Mucosa of rectum (tissue), 2 donors: ENCODE measurements around the gene POLE.

ENCODE experiments used
- H3K27ac ChIP-seq, 2 donors: one replicate each; pipeline ENCODE4 v1.7.0; 2013; ENCODE audit warnings: inconsistent platforms in 2 of 2, low read depth in 2 of 2, low read length in 2 of 2
- H3K27me3 ChIP-seq, 2 donors: one replicate each; pipeline ENCODE4 v1.7.0; 2013; ENCODE audit warnings: low read length in 2 of 2; ENCODE audit not compliant: control insufficient read depth in 2 of 2, insufficient read depth in 2 of 2
- H3K36me3 ChIP-seq, 2 donors: one replicate each; pipeline ENCODE4 v1.7.0; 2013; ENCODE audit warnings: low read length in 2 of 2; ENCODE audit not compliant: control insufficient read depth in 2 of 2, insufficient read depth in 2 of 2
- H3K4me1 ChIP-seq, 2 donors: one replicate each; pipeline ENCODE4 v1.7.0; 2013; ENCODE audit warnings: low read length in 2 of 2, mild to moderate bottlenecking in 1 of 2; ENCODE audit not compliant: control insufficient read depth in 2 of 2, insufficient read depth in 2 of 2
- H3K4me3 ChIP-seq, 2 donors: one replicate each; pipeline ENCODE4 v1.7.0; 2013; ENCODE audit warnings: low read length in 2 of 2
- H3K9ac ChIP-seq, 2 donors: one replicate each; pipeline ENCODE4 v1.7.0; 2013; ENCODE audit warnings: low read length in 2 of 2, low read depth in 1 of 2, mild to moderate bottlenecking in 1 of 2
- H3K9me3 ChIP-seq, 2 donors: one replicate each; pipeline ENCODE4 v1.7.0; 2013; ENCODE audit warnings: low read length in 2 of 2; ENCODE audit not compliant: control insufficient read depth in 2 of 2
- donor health status: healthy.
- donor health status: Normal muscosa, but diverticular disease.

The POLE gene

GRCh38 chr12:132617822-132618682 is 69.1 kb downstream of the POLE start:
- Histone ChIP-seq H3K36me3 (no peaks in the 10 kb centered on the region), H3K27me3 (peaks cover 17 to 25% of the 10 kb centered on the region in 2 donors), H3K4me1 (peaks cover 2 to 7% of the 10 kb centered on the region in 2 donors), H3K27ac (no peak overlapping the region), H3K4me3 (no peak overlapping the region), H3K9ac (no peak overlapping the region), H3K9me3 (peaks cover 0 to 10% of the 10 kb centered on the region in 2 donors)

- Histone ChIP-seq H3K4me1 (peaks cover 0 to under 1% of the 10 kb centered on the region in 2 donors), H3K9me3 (peaks cover 0 to 10% of the 10 kb centered on the region in 2 donors), H3K4me3 (no peak overlapping the region), H3K27me3 (peaks cover 20 to 25% of the 10 kb centered on the region in 2 donors), H3K9ac (no peak overlapping the region), H3K27ac (no peak overlapping the region), H3K36me3 (no peaks in the 10 kb centered on the region)
Observed at GRCh38 chr12:132617135-132617701, 69.9 kb downstream of the POLE start.

- peaks cover 0 to 14% of the 10 kb centered on the region in 2 donors for H3K9me3 ChIP-seq
- no peak overlapping the region for H3K4me3 ChIP-seq
- H3K4me1 ChIP-seq, result no peaks in the 10 kb centered on the region
- H3K27ac ChIP-seq, result no peak overlapping the region
- no peak overlapping the region for H3K9ac ChIP-seq
- H3K36me3 ChIP-seq, result no peaks in the 10 kb centered on the region
- peaks cover 22 to 25% of the 10 kb centered on the region in 2 donors for H3K27me3 ChIP-seq
Observed at GRCh38 chr12:132615579-132616038, 71.5 kb downstream of the POLE start.

- Histone ChIP-seq H3K4me1 (no peaks in the 10 kb centered on the region), H3K36me3 (no peaks in the 10 kb centered on the region), H3K9me3 (peaks cover 0 to 14% of the 10 kb centered on the region in 2 donors), H3K27me3 (peaks cover 24 to 25% of the 10 kb centered on the region in 2 donors), H3K9ac (no peak overlapping the region), H3K4me3 (no peak overlapping the region), H3K27ac (no peak overlapping the region)
Observed at GRCh38 chr12:132614861-132615578, 72.1 kb downstream of the POLE start.

- H3K36me3 ChIP-seq, result no peaks in the 10 kb centered on the region
- peaks cover 0 to 14% of the 10 kb centered on the region in 2 donors for H3K9me3 ChIP-seq
- no peak overlapping the region for H3K4me3 ChIP-seq
- no peak overlapping the region for H3K27ac ChIP-seq
- H3K4me1 ChIP-seq, result no peaks in the 10 kb centered on the region
- no peak overlapping the region for H3K9ac ChIP-seq
- peaks cover 23 to 26% of the 10 kb centered on the region in 2 donors for H3K27me3 ChIP-seq
Observed at GRCh38 chr12:132614029-132614428, 73.1 kb downstream of the POLE start.

- Histone ChIP-seq H3K27ac (no peak overlapping the region), H3K9me3 (peaks cover 0 to 8% of the 10 kb centered on the region in 2 donors), H3K9ac (no peak overlapping the region), H3K36me3 (no peaks in the 10 kb centered on the region), H3K4me1 (no peaks in the 10 kb centered on the region), H3K4me3 (no peak overlapping the region), H3K27me3 (peaks cover 26 to 30% of the 10 kb centered on the region in 2 donors)
Observed at GRCh38 chr12:132611620-132612019, 75.5 kb downstream of the POLE start.

GRCh38 chr12:132610866-132611602 is 76.1 kb downstream of the POLE start:
- H3K4me3 ChIP-seq, result no peak overlapping the region
- H3K9me3 ChIP-seq, result peaks cover 0 to 6% of the 10 kb centered on the region in 2 donors
- H3K27me3 ChIP-seq, result peaks cover 30 to 33% of the 10 kb centered on the region in 2 donors
- H3K9ac ChIP-seq, result no peak overlapping the region
- H3K4me1 ChIP-seq, result no peaks in the 10 kb centered on the region
- H3K36me3 ChIP-seq, result no peaks in the 10 kb centered on the region
- H3K27ac ChIP-seq, result no peak overlapping the region

GRCh38 chr12:132610051-132610759 is 76.9 kb downstream of the POLE start, which contains the start of gene LRCOL1:
Gene LRCOL1, minus strand, starts transcription at chr12:132610582. Its CDS starts 4,331 bp downstream, at chr12:132606251.
- no peak within 1 kb of the TSS for H3K9ac ChIP-seq
- no peaks in the 10 kb centered on the region for H3K4me1 ChIP-seq

More at GRCh38 chr12:132610051-132610759, 76.9 kb downstream of the POLE start, which contains the start of gene LRCOL1:
- H3K27ac ChIP-seq, result no peak within 1 kb of the TSS
- peaks cover 0 to 4% of the 10 kb centered on the region in 2 donors for H3K9me3 ChIP-seq
- H3K27me3 ChIP-seq, result peaks cover 23 to 25% of the 10 kb centered on the region in 2 donors
- H3K36me3 ChIP-seq, result no peaks in the 10 kb centered on the region
- H3K4me3 ChIP-seq, result no peak within 1 kb of the TSS
